Astrocyte (in vitro differentiated cells and primary cell): ENCODE data around the gene GCC1. TPM values are rescaled to one million over a fixed set of nuclear protein-coding genes. Genes with fewer than 3 reads are reported as not detected.

Experiments used
- DNase-seq: peaks from one replicate; pipeline ENCODE4 v3.0.0-alpha.2; 2010; ENCODE audit warnings: low read depth
- FAIRE-seq: peaks from 2 replicates; lab custom pipeline; 2011; peaks lifted over from hg19 to GRCh38; lab: Jason Lieb, UNC
- H2AFZ ChIP-seq: 2 replicates; pipeline ENCODE4 v1.6.0; 2012; ENCODE audit warnings: low read depth, low read length, inconsistent platforms
- H3K27ac ChIP-seq: 2 replicates; pipeline ENCODE4 v1.5.1; 2011; ENCODE audit warnings: low read depth, low read length, inconsistent platforms
- H3K27me3 ChIP-seq: 2 replicates; pipeline ENCODE4 v1.6.0; 2011; ENCODE audit warnings: low read length, inconsistent platforms; ENCODE audit not compliant: insufficient read depth
- H3K36me3 ChIP-seq: 2 replicates; pipeline ENCODE4 v1.5.1; 2011; ENCODE audit warnings: low read length, inconsistent platforms; ENCODE audit not compliant: insufficient read depth
- H3K4me1 ChIP-seq: 2 replicates; pipeline ENCODE4 v1.5.1; 2011; ENCODE audit warnings: low read length, inconsistent platforms; ENCODE audit not compliant: insufficient read depth
- H3K4me2 ChIP-seq: 2 replicates; pipeline ENCODE4 v1.6.0; 2012; ENCODE audit warnings: low read length, inconsistent platforms
- H3K4me3 ChIP-seq: 2 replicates; pipeline ENCODE4 v1.5.1; 2011; ENCODE audit warnings: low read depth, mild to moderate bottlenecking, low read length, inconsistent platforms; ENCODE audit not compliant: insufficient read depth
- H3K79me2 ChIP-seq: 2 replicates; pipeline ENCODE4 v1.6.0; 2012; ENCODE audit warnings: mild to moderate bottlenecking, low read length, inconsistent platforms; ENCODE audit not compliant: insufficient read depth
- H3K9ac ChIP-seq: 2 replicates; pipeline ENCODE4 v1.6.0; 2012; ENCODE audit warnings: mild to moderate bottlenecking, low read length, inconsistent platforms
- H3K9me3 ChIP-seq: 2 replicates; pipeline ENCODE4 v1.5.1; 2012; ENCODE audit warnings: low read depth, mild to moderate bottlenecking, low read length, inconsistent platforms; ENCODE audit not compliant: insufficient read depth
- H4K20me1 ChIP-seq: 2 replicates; pipeline ENCODE4 v1.6.0; 2012; ENCODE audit warnings: low read length, inconsistent platforms; ENCODE audit not compliant: insufficient read depth
- H3K27ac Mint-ChIP-seq: one replicate; pipeline ENCODE4 v1.8.0; 2021; ENCODE audit warnings: mild to moderate bottlenecking, mixed read lengths; ENCODE audit not compliant: unreplicated experiment
- H3K27me3 Mint-ChIP-seq: one replicate; pipeline ENCODE4 v1.8.0; 2021; ENCODE audit warnings: low read depth, mixed read lengths; ENCODE audit not compliant: unreplicated experiment
- H3K36me3 Mint-ChIP-seq: one replicate; pipeline ENCODE4 v1.8.0; 2021; ENCODE audit warnings: low read depth, mixed read lengths; ENCODE audit not compliant: unreplicated experiment
- H3K4me1 Mint-ChIP-seq: one replicate; pipeline ENCODE4 v1.8.0; 2021; ENCODE audit warnings: low read depth, mixed read lengths; ENCODE audit not compliant: unreplicated experiment
- H3K4me3 Mint-ChIP-seq: one replicate; pipeline ENCODE4 v1.8.0; 2021; ENCODE audit warnings: mild to moderate bottlenecking, moderate library complexity, mixed read lengths; ENCODE audit not compliant: unreplicated experiment
- H3K9me3 Mint-ChIP-seq: one replicate; pipeline ENCODE4 v1.8.0; 2021; ENCODE audit warnings: mild to moderate bottlenecking, mixed read lengths; ENCODE audit not compliant: unreplicated experiment
- CTCF ChIP-seq: IDR thresholded peaks from 2 replicates; pipeline ENCODE4 v1.5.1; 2011; ENCODE audit warnings: low read depth, mild to moderate bottlenecking, inconsistent platforms, low read length, moderate library complexity; ENCODE audit not compliant: insufficient read depth
- EZH2 ChIP-seq: IDR thresholded peaks from 2 replicates; pipeline ENCODE4 v1.6.1; 2012; ENCODE audit warnings: mild to moderate bottlenecking, low read length, inconsistent platforms; ENCODE audit not compliant: insufficient read depth
- total RNA-seq: library from RNA; stranded (reverse); gene quantifications from 2 replicates; pipeline ENCODE4 v1.2.1, GENCODE V29; 2021

GCC1 gene
- total RNA-seq, 1 donor from 2014 or later = 28.8 TPM

- Histone ChIP-seq H3K4me2 (no peak overlapping the region), H3K4me3 (no peak overlapping the region), H2AFZ (no peak overlapping the region), H3K27ac (no peak overlapping the region), H3K9ac (no peak overlapping the region), H3K79me2 (peaks cover 5% of the 10 kb centered on the region), H3K36me3 (peaks cover 3% of the 10 kb centered on the region), H3K4me1 (peaks cover 2% of the 10 kb centered on the region), H3K27me3 (no peaks in the 10 kb centered on the region), H3K9me3 (no peaks in the 10 kb centered on the region), H4K20me1 (peaks cover 6% of the 10 kb centered on the region)
- no peak overlapping the region for H3K27ac Mint-ChIP-seq
- TF ChIP-seq CTCF (no peak), EZH2 (no peak)
- peaks cover 4% of the 10 kb centered on the region for H3K9me3 Mint-ChIP-seq
- H3K27me3 Mint-ChIP-seq = peaks cover 13% of the 10 kb centered on the region
- H3K36me3 Mint-ChIP-seq = peaks cover 3% of the 10 kb centered on the region
- no peak overlapping the region for H3K4me3 Mint-ChIP-seq
- DNase-seq = no peak
- FAIRE-seq = no peak
- peaks cover 5% of the 10 kb centered on the region for H3K4me1 Mint-ChIP-seq
Observed at GRCh38 chr7:127594490-127594889, 9.1 kb upstream of the GCC1 start.

- Mint-ChIP-seq H3K27me3 (peaks cover 11% of the 10 kb centered on the region), H3K4me1 (peaks cover 7% of the 10 kb centered on the region), H3K27ac (no peak overlapping the region), H3K9me3 (no peaks in the 10 kb centered on the region), H3K4me3 (no peak overlapping the region), H3K36me3 (peaks cover 3% of the 10 kb centered on the region)
- TF ChIP-seq CTCF (no peak), EZH2 (no peak)
- Histone ChIP-seq H3K4me1 (peaks cover 14% of the 10 kb centered on the region), H3K27me3 (no peaks in the 10 kb centered on the region), H3K9ac (no peak overlapping the region), H2AFZ (no peak overlapping the region), H3K79me2 (peaks cover 16% of the 10 kb centered on the region), H4K20me1 (peaks cover 14% of the 10 kb centered on the region), H3K36me3 (peaks cover 3% of the 10 kb centered on the region), H3K4me3 (no peak overlapping the region), H3K4me2 (no peak overlapping the region), H3K9me3 (no peaks in the 10 kb centered on the region), H3K27ac (no peak overlapping the region)
- no peak for FAIRE-seq
- DNase-seq = no peak
Observed at GRCh38 chr7:127592550-127592949, 7.2 kb upstream of the GCC1 start.

DNA sequence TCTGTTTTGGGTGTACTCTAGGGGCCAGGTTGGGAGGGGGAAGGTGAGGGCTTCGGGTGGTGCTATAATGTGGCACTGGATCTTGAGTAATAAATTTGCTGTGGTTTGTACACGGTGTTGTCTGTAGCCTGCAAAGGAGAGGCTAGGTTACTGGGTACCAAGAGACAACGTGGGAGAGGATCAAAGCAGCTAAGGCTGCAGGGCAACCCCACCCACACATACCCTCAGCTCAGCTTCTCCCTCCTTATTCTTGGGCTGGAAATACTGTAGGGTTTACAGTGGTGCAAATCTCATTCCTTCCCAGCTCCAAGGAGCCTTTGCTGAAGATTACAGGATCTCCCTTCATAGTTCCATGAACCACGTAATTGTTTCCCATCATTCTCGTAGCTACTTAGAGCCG lies 6.2 kb upstream of the GCC1 start:
- Histone ChIP-seq H4K20me1 (peaks cover 14% of the 10 kb centered on the region), H3K27me3 (no peaks in the 10 kb centered on the region), H3K4me2 (no peak overlapping the region), H3K4me3 (no peak overlapping the region), H3K27ac (no peak overlapping the region), H3K9me3 (no peaks in the 10 kb centered on the region), H3K36me3 (peaks cover 3% of the 10 kb centered on the region), H3K9ac (no peak overlapping the region), H2AFZ (no peak overlapping the region), H3K79me2 (peaks cover 16% of the 10 kb centered on the region), H3K4me1 (peaks cover 14% of the 10 kb centered on the region)
- H3K27me3 Mint-ChIP-seq = peaks cover 11% of the 10 kb centered on the region
- TF ChIP-seq CTCF = no peak
- no peak for TF ChIP-seq EZH2
- no peak overlapping the region for H3K4me3 Mint-ChIP-seq
- no peak for DNase-seq
- peaks cover 3% of the 10 kb centered on the region for H3K36me3 Mint-ChIP-seq
- no peaks in the 10 kb centered on the region for H3K9me3 Mint-ChIP-seq
- FAIRE-seq = no peak
- peaks cover 7% of the 10 kb centered on the region for H3K4me1 Mint-ChIP-seq
- no peak overlapping the region for H3K27ac Mint-ChIP-seq
